ENCODE data around the gene TBCE. TPM values are rescaled to one million over a fixed set of nuclear protein-coding genes. Genes with fewer than 3 reads are reported as not detected.

TBCE gene
- total RNA-seq, 4 donors from 2014 or later = 17.6 to 58.6 (median 36.4) TPM

DNA sequence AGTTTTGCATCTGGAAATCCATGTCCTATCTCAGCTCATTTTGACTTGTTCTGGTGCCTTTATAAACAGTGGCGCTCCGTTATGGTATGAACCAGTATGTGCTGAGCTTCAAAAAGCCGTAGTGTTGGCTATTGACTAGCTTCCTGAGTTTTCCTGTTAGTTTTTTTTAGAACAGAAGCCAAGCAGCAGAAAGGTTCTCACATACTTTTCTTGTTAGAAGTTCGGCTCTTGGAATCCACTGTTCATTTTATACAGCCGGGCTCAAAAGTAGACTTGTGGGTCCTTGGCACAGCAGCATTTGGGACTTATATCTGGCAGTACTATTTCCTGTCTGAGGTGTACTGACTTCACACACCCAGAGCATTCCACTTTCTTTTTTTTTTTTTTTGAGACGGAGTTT lies 63.8 kb downstream of the TBCE start:
- Histone ChIP-seq H3K36me3 (peaks cover 0 to 32% (median 0%) of the 10 kb centered on the region in 3 donors), H3K27ac (no peak overlapping the region), H3K4me1 (no peaks in the 10 kb centered on the region), H3K4me3 (no peak overlapping the region), H3K27me3 (no peaks in the 10 kb centered on the region), H3K9me3 (no peaks in the 10 kb centered on the region)
- no peak for DNase-seq
- no peak for TF ChIP-seq POLR2A (IDR thresholded peaks at IDR 0.05)
- TF ChIP-seq, protein P1, sequence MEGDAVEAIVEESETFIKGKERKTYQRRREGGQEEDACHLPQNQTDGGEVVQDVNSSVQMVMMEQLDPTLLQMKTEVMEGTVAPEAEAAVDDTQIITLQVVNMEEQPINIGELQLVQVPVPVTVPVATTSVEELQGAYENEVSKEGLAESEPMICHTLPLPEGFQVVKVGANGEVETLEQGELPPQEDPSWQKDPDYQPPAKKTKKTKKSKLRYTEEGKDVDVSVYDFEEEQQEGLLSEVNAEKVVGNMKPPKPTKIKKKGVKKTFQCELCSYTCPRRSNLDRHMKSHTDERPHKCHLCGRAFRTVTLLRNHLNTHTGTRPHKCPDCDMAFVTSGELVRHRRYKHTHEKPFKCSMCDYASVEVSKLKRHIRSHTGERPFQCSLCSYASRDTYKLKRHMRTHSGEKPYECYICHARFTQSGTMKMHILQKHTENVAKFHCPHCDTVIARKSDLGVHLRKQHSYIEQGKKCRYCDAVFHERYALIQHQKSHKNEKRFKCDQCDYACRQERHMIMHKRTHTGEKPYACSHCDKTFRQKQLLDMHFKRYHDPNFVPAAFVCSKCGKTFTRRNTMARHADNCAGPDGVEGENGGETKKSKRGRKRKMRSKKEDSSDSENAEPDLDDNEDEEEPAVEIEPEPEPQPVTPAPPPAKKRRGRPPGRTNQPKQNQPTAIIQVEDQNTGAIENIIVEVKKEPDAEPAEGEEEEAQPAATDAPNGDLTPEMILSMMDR (IDR thresholded peaks at IDR 0.05) = no peak

DNA sequence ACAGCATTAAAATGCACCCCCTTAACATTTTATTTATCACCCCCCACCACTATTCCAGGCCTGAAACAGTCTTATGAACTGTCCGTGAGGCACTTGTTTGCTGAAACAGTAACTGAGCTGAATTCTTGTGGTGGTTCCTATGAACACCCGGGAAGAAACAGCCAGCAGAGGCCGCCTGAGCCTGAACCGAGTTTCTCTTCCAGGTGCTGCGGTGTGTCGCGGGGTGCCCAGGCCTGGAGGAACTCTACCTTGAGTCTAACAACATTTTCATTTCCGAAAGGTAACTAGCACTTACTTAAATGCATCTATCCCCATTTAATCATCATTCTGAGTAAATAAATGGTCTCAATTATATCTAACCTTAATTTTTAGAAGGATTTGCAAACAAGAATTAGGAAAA lies 66.8 kb downstream of the TBCE start:
- peaks cover 0 to 56% (median 0%) of the 10 kb centered on the region in 3 donors for H3K36me3 ChIP-seq
- no peaks in the 10 kb centered on the region for H3K9me3 ChIP-seq
- no peak overlapping the region for H3K27ac ChIP-seq
- no peak overlapping the region for H3K4me3 ChIP-seq
- no peaks in the 10 kb centered on the region for H3K4me1 ChIP-seq
- TF ChIP-seq POLR2A (IDR thresholded peaks at IDR 0.05) = no peak
- TF ChIP-seq, protein P1 (IDR thresholded peaks at IDR 0.05) = no peak
- H3K27me3 ChIP-seq = no peaks in the 10 kb centered on the region
- DNase-seq = no peak

DNA sequence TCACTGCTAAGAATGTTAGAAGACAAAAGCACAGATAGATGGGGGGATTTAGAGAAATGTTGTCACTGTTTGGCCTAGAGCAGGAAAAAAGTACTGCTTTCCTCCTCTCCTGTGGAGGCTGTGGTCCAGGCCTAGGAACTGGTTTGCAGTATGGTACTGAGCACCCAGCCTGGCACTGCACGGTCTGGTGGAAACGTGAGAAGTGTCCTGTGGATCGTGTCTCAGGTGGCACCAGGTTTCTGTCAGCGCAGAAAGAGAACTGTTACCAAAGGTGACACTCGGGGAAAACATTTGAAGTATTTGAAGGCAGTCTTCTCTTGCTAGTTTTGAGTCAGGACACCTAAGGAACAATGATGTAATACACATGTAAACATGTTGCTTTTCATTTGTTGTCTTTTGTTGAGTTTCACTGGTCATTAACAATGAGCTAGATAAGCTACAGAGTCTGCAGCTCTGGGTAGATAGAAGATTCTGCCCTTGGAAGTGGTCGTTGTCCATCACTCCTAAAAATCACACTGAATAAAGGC lies 74.0 kb downstream of the TBCE start:
- Histone ChIP-seq H3K9me3 (no peaks in the 10 kb centered on the region), H3K27me3 (no peaks in the 10 kb centered on the region), H3K36me3 (peaks cover 0 to 95% (median 0%) of the 10 kb centered on the region in 3 donors), H3K4me3 (no peak overlapping the region), H3K27ac (no peak overlapping the region), H3K4me1 (no peaks in the 10 kb centered on the region)
- no peak for DNase-seq
- TF ChIP-seq POLR2A (IDR thresholded peaks at IDR 0.05) = no peak
- TF ChIP-seq, protein P1 (IDR thresholded peaks at IDR 0.05) = no peak

DNA sequence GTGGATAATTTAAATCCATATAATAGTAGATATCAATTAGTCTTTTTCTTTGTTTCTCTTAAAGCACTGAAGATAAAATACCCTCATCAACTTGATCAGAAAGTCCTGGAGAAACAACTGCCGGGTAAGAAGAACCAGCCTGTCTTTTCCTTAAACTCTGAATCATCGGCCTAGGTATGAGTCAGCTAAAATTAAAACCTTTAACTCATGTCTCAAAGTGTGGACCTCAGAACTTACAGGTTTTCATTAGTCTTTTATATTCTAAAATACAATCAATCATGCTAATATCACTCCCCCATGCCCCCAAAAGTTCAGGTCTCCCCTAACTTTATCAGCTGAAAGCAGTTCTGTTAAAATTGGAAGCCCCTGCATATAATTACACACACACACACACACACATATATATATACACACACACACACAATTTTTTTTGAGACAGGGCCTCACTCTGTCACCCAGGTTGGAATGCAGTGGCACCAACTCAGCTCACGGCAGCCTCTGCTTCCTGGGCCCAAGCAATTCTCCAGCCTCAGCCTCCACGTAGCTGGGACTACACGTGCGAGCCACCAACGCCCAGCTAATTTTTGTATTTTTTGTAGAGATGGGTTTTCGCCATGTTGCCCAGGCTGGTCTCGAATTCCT lies 75.7 kb downstream of the TBCE start:
- no peak for DNase-seq
- H3K27me3 ChIP-seq = no peaks in the 10 kb centered on the region
- H3K27ac ChIP-seq = no peak overlapping the region
- no peaks in the 10 kb centered on the region for H3K4me1 ChIP-seq
- H3K4me3 ChIP-seq = no peak overlapping the region
- H3K9me3 ChIP-seq = no peaks in the 10 kb centered on the region
- TF ChIP-seq, protein P1 (IDR thresholded peaks at IDR 0.05) = no peak
- no peak for TF ChIP-seq POLR2A (IDR thresholded peaks at IDR 0.05)
- H3K36me3 ChIP-seq = peaks cover 0 to 93% (median 0%) of the 10 kb centered on the region in 3 donors

DNA sequence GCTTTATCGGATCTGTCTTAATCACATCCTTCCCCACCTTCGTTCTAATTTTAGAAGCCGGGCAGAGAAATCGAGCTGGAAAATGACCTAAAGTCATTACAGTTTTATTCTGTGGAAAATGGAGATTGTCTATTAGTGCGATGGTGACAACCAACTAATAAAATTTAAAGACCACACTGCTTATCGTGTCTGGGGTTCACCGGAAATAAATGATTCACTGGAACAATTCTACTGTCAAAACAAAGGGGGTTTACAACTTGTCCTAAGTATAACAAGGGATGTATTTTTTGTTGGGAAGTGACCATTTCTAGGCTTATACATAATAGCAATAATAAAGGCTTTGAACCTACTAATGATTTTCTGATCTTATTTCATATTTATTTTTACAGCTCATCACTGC lies 81.4 kb downstream of the TBCE start:
- DNase-seq = no peak
- Histone ChIP-seq H3K9me3 (no peaks in the 10 kb centered on the region), H3K4me3 (no peak overlapping the region), H3K36me3 (peaks cover 0 to 96% (median 0%) of the 10 kb centered on the region in 3 donors), H3K4me1 (no peaks in the 10 kb centered on the region), H3K27ac (no peak overlapping the region), H3K27me3 (no peaks in the 10 kb centered on the region)
- TF ChIP-seq POLR2A (IDR thresholded peaks at IDR 0.05) = no peak
- TF ChIP-seq, protein P1 (IDR thresholded peaks at IDR 0.05) = no peak

All from Peyer's patch (tissue), 4 donors.